GM12864 (cell line): ENCODE results near the gene PSMF1.
"Not testable (repeated sequence)": the region's sequence is repeated elsewhere in the genome, so short reads cannot be mapped to it uniquely, and the experiment has no call there.

Source experiments
- DNase-seq: peaks from one replicate; pipeline ENCODE4 v3.0.0-alpha.2; 2011; ENCODE audit warnings: low read depth
- H3K4me3 ChIP-seq: 2 replicates; pipeline ENCODE4 v1.5.1; 2011; ENCODE audit warnings: mild to moderate bottlenecking, low read depth, low read length, control low read depth
- TF ChIP-seq, protein P1 (sequence below): IDR thresholded peaks from 2 replicates; pipeline ENCODE4 v1.5.1; 2011; ENCODE audit warnings: low read depth, mild to moderate bottlenecking, moderate library complexity, low read length, control low read depth, inconsistent platforms; ENCODE audit errors: missing control alignments

Gene PSMF1

DNA sequence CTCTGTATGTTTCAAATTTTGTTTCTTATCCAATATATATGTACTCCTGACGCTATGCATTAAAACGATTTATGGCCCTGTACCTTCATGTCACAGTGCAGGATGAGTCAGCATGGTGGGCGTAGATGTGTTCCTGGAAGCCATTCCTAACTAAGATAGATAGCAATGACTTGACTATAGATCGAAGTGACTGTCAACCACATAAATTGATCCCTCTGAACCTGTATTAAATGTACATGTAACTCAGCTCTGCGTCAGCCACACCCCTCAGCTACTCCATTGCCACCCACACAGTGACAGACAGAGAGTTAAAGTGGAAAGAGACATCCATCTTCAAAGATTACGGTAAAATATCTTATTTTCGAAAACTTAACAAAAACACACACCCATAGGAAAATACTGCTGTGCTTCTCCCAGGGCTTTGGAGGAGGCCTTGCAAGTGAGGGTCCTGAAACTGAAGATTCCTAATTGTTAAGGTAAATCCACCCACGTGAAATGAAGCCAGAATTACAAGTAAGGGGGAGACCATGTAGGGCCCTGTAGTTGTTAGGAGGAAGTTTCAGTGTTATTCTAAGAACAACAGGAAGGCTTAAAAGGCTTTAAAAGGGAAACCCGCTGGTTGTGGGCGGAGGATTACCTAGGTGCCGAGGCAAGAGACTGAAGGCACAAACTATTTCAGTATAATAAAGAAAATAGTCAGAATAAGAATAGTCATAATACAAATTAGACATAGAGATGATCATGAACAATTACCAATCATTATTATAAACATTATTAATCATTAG, 97.2 kb downstream of the PSMF1 start:
- H3K4me3 ChIP-seq, result no peak overlapping the region
- DNase-seq, result no peak
- TF ChIP-seq, protein P1, sequence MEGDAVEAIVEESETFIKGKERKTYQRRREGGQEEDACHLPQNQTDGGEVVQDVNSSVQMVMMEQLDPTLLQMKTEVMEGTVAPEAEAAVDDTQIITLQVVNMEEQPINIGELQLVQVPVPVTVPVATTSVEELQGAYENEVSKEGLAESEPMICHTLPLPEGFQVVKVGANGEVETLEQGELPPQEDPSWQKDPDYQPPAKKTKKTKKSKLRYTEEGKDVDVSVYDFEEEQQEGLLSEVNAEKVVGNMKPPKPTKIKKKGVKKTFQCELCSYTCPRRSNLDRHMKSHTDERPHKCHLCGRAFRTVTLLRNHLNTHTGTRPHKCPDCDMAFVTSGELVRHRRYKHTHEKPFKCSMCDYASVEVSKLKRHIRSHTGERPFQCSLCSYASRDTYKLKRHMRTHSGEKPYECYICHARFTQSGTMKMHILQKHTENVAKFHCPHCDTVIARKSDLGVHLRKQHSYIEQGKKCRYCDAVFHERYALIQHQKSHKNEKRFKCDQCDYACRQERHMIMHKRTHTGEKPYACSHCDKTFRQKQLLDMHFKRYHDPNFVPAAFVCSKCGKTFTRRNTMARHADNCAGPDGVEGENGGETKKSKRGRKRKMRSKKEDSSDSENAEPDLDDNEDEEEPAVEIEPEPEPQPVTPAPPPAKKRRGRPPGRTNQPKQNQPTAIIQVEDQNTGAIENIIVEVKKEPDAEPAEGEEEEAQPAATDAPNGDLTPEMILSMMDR, result no peak

DNA sequence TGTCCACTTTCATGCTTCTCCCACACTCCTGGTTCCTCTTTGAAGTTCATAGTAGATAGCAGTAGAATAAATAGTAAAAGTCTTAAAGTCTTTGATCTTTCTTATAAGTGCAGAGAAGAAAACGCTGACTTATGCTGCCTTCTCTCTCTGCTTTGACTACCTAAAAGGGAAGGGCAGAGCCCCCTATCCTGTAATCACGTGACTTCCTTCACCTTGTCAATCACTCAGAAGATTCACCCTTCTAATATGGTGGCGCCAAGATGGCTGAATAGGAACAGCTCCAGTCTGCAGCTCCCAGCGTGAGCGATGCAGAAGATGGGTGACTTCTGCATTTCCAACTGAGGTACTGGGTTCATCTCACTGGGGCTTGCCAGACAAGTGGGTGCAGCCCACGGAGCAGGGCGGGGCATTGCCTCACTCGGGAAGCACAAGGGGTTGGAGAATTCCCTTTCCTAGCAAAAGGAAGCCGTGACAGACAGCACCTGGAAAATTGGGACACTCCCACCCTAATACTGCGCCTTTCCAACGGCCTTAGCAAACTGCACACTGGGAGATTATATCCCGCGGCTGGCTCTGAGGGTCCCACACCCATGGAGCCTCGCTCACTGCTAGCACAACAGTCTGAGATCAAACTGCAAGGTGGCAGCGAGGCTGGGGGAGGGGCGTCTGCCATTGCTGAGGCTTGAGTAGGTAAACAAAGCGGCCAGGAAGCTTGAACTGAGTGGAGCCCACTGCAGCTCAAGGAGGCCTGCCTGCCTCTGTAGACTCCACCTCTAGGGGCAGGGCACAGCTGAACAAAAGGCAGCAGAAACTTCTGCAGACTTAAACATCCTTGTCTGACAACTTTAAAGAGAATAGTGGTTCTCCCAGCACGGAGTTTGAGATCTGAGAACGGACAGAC, 98.4 kb downstream of the PSMF1 start:
- DNase-seq, H3K4me3 ChIP-seq: not testable (repeated sequence)
